Erythroblast (primary cell): ENCODE results near the gene RALGPS1.

Source experiments
- GATA1 ChIP-seq: IDR thresholded peaks from 2 replicates; pipeline ENCODE4 v1.6.1; 2011; ENCODE audit warnings: low read depth, mild to moderate bottlenecking, control low read depth, low read length, moderate library complexity
- POLR2A ChIP-seq: IDR thresholded peaks from 2 replicates; pipeline ENCODE4 v1.6.1; 2011; ENCODE audit warnings: mild to moderate bottlenecking, low read length

- no peak for TF ChIP-seq POLR2A
- no peak for TF ChIP-seq GATA1
These were observed 11.3 kb downstream of the RALGPS1 start for GRCh38 chr9:126925876-126926275.
